ENCODE results near the gene IGFBP1.

GRCh38 chr7:45917658-45918057 lies 29.4 kb downstream of the IGFBP1 start:
- TF ChIP-seq CTCF (IDR thresholded peaks at IDR 0.05) (peak; percentile 86 to 94 (median 91)), POLR2A (IDR thresholded peaks at IDR 0.05) (no peak), POLR2AphosphoS5 (IDR thresholded peaks at IDR 0.05) (peak; percentile 35)

Data from prostate gland (tissue), 2 donors.